Measurements from ENCODE around the gene VHLL.
A peak's percentile ranks its signal among the peaks of the same experiment; 100 is the strongest.
"Not testable (repeated sequence)": the region's sequence is repeated elsewhere in the genome, so short reads cannot be mapped to it uniquely, and the experiment has no call there.

Gene VHLL

DNA sequence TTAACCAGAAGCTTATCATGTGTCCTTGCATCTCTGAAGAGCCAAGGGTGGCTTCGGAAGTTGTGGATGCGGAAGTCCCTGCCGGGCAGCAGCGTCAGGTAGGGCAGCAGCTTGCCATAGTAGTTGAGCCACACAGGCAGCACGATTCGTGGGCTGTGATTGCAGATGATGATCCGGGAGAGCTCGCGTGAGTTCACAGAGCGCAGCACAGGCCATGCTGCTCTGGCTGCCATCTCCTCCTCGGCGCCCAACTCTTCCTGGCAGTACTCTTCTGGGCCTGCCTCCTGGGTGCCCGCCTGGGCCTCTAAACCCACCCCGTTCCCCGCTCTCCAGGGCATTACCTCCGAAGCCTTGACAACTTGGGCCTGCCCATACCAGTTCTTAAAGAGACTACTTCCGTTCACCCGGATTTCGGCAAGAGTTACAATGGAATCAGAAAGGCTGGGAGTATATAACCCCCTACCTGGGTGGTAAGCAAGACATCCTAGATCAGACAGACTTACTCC is at the start of gene VHLL:
Gene VHLL (minus strand): TSS at position 456 of the 506 bp plus-strand sequence. CDS start 118 bp downstream, at position 338.
- DNase-seq: no peak

DNA sequence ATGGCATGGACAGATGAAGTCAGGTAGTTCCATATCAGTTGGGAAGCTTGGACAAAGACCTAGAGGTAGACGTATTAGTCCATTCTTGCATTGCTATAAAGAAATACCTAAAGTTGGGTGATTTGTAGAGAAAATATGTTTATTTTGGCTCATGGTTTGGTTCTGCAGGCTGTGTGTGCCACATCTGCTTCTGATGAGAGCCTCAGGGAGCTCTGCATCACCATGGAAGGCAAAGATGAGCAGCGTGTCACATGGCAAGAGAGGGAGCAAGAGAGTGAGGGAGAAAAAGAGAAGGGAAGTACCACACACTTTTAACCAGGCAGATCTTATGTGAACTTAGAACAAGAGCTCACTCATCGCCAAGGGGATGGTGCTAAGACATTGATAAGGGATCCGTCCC is 48.2 kb upstream of the VHLL start:
- no peak for DNase-seq

DNA sequence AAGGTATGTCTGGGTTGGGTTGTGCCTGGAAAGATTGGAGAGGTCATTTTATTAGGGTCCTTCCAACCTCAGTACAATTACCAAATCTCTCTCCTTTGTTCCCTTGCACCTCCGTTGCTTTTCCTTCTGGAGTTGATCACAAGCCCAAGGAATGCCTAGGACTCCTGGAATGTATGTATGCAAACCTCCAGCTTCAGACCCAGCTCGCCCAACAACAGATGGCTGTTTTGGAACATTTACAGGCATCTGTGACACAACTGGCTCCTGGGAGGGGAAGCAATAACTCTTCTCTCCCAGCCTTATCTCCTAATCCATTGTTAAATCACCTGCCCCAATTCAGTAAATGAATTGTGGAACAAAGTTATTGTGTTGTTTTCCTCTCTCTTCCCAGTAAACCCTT is 47.5 kb upstream of the VHLL start:
- DNase-seq: no peak

DNA sequence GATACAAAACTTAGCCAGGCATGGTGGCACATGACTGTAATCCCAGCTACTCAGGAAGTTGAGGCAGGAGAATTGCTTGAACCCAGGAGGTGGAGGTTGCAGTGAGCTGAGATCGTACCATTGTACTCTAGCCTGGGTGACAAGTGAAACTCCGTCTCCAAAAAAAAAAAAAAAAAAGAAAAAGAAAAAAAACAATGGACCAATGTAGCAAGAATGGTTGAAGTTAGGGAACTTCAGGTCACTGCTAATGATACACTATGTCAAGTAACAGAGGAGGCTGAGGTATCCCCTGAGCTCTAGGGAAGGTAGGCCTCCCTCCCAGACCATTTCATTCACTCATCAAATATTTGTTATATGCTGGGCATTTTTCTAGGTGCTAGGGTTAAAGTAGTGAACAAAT is 46.9 kb upstream of the VHLL start:
- DNase-seq: not testable (repeated sequence)

DNA sequence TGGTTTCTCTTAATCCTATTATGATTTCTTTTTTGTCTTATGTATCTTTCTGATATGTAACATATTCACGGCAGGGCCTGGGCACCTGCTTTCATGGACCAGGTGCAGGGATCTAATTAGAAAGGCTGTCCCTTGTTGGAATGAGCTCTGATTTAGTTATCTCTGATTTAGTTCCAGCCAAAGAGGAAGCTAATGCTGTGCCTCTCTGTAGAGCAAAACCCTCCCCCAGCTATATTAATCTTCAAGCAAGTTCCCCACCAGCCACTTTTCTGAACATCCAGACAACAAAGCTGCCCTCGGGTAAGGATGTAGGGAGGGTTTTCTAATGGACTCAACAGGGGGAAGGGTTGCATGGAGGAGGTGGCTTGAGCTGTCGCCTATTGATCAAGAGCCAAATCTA is 45.3 kb upstream of the VHLL start:
- DNase-seq: no peak

DNA sequence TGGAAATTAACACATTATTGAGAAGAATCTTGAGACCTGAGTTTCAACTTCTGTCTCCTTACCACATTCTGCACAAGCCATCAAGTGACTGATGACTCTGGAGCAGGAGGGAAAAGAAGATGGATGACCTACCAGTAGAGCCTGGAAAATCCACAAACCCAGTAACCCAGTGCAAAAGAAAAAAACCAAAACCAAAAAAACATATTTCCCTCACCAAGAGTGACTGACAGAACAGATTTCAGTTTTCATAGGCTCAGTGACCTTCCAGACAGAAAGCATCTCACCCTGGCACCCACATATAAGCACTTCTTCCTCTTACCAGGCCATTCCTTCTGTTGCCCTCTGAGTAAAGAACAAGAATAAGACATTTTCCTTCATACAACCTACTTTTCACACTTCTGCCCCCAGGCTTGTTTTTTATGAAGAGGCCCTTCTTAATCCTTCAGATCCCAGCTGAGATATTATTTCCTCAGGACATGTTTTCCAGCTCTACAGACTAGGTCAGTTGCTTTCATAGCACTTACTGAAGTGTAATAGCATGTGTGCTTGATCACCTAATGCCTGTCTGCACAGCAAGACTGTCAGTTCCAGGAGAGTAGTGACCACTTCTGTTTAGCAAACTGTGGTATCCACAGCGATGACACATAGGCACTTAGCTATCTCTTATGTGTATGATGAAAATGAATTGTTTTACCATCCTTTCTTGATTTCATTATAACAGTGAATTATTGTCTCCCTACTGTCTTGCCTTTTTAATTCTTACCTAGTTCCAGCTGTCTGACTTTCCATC is 43.3 kb upstream of the VHLL start:
- DNase-seq: no peak

DNA sequence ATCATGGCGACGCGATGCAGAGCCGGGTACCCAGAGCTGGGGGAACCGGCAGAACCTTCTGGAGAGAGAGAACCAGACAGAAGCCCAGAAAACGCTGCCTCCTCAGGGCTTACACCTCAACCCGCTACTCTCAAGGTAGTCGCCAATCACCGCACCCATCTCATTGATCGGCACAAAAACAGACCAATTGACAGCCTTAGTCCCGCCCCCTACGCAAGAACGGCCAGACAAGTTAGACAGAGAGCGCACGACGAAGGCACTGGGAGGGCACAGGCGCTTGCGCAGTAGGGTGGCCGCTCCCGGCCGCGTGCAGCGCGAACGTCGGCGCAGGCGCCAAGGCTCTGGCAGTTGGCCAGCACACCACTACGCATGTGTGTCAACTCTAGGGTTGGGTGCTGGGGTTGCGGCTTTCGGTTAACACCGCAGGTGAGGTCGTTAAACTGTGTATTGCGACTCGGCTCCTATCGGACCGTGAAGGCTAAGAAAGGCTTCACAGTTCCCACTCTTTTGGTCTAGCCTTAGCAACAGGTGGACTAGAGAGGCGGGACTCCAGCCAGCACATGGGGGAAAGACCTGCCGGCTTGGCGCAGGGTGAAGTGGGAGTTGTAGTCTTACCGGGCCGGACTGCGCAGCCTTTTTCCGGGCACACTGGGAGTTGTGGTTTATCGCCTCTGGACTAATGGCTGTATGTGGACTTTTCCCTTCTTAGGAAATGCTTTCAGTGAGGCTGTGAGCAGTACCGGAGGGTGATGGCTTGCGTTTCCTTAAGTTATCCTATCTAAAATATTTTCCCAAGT is 39.3 kb upstream of the VHLL start, which contains the start of the genes CCT3 and TSACC:
Gene CCT3 (minus strand): TSS at position 113 of the 797 bp plus-strand sequence. CDS start 108 bp downstream, at position 5.
Gene TSACC (plus strand): TSS at position 347 of the 797 bp plus-strand sequence. CDS start 1,232 bp downstream, outside the sequence.
- DNase-seq: peak; percentile 99

DNA sequence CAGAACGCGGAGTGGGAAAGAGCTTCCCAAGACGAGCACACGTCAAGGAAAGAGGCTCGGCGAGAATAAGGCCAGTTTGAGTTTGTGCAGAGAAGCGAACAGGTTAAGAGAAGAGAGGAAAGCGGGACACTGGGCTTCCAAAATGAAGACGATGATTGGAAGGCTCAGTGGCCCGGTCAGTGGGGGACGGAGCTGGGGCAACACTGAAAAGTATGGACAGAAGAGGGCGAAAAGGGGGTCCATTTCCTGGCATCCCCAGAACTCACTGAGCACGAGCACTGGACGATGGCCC is 38.7 kb upstream of the VHLL start:
- no peak for DNase-seq

DNA sequence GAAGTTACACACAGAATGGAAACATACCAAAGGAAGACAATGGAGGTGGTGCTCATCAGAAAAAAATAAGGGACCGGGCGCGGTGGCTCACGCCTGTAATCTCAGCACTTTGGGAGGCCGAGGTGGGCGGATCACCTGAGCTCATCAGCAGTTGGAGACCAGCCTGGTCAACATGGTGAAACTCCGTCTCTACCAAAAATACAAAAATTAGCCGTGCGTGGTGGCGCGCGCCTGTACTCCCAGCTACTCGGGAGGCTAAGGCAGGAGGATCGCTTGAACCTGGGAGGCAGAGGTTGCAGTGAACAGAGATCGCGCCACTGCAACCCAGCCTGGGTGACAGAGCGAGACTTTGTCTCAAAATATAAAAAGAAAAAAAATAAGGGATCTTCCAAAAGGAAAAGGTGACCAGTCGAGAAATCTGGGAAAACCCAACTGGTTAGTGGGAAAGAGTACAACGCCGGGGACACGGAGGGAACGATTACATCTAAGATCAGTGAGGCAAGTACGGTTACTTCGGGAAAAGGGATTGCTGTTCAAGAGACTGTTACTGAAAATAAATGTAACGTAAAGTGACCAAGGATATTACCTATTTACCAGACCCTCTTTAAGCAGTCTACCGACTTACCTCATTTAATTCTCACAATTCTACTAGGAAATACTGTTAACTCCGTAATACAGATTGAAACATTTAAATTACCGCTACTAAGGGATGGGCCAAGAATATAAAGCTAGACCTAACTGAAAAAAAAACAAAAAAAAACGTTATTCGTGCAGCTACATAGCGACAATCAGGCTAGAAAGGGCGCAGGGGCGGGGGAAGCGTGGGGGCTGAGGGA is 38.2 kb upstream of the VHLL start:
- no peak for DNase-seq

DNA sequence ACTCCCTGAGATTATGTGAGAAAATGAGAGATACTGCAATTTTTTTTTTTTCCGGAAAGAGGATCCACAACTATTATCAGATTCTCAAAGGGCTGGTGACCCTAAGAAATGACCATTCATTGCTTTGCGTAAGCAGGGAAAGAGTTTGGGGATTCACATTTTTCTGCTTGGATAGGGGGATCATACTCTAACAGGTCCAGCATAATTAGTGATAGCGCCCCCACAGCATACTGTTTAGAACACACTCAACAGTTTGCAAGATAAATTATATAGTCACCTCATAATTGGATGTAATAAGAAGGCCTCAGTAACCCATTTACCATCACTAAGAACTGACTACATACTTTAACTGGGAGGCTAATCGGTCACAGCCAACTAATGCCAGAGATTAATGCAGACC is 37.1 kb upstream of the VHLL start:
- DNase-seq: no peak

DNA sequence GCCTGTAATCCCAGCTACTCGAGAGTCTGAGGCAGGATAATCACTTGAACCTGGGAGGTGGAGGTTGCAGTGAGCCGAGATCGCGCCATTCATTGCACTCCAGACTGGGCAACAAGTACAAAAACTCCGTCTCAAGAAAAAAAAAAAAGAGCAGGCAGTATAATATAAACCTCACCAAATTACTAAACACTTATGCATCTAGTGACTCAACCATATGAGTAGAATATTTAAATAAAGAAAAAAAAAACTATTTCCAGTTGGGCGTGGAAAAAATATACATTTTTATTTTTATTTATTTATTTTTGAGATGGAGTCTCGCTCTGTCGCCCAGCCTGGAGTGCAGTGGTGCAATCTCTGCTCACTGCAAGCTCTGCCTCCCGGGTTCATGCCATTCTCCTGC is 24.1 kb upstream of the VHLL start:
- not testable (repeated sequence) for DNase-seq

DNA sequence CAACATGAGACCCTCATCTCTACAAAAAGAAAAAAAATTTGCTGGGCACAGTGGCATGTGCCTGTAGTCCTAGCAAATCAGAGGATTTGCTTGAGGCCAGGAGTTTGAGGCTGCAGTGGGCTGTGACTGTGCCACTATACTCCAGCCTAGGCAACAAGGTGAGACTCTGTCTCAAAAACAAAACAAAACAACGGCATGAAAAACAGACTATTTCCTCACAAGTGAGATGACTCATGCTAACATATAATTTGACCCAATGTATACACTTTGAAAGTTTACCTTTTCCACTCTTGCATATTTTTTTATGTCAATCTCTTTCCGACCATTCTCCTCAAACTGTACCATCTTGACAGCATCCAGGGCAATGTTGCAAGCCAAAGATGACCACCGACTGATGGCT is 21.5 kb upstream of the VHLL start:
- DNase-seq: no peak

DNA sequence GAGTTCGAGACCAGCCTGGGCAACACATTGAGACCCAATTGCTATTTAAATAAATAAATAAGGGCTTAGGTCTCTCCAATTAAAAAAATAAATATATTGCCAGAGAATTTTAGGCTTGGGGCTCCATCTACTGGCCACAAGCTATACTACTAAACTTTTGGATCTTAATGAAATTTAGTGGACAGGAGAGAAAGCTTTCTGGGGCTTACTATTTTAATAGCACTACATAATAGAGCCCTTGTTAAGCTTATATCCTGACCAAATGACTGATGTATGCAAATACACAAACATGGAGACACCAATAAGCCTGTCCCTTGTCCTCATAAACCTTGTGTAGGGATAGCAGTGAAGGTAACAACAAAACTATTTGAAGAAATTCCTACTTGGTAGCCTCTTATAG is 20.6 kb upstream of the VHLL start:
- DNase-seq: no peak

DNA sequence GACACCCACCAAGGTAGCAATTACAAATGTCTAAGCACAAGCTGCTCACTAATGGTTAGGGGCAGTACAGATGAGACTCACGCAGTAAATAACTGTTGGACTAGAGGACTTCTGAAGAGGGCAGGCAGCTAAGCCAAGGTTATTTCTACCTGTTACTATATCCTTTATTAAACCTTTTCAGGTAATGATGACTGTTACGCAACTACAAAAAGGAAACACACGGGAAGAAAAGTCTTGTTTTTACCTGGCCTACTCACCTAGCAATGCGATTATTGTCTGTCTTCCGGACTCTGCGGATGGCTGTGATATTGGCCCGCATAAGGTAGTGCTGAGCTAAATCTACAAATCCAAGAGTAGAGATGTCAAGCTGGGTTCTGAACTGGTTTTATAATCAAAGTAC is 17.8 kb upstream of the VHLL start:
- DNase-seq: no peak

DNA sequence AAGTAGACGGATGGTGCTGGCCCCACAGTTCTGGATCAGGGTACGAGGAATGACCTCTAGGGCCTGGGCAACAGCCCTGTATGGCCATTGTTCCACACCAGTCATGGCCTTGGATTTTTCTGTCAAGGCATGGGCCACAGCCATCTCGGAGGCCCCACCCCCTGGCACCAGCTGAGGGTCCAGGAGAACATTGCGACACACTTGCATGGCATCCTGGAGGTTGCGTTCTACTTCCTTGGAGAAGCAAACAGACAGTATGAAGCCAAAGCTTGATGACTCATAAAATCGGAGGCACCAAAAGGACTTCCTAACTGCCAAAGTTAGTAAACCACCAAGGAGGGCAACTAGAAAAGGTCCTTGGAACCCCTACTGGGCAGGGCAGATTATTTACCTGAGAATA is 11.9 kb upstream of the VHLL start:
- no peak for DNase-seq

DNA sequence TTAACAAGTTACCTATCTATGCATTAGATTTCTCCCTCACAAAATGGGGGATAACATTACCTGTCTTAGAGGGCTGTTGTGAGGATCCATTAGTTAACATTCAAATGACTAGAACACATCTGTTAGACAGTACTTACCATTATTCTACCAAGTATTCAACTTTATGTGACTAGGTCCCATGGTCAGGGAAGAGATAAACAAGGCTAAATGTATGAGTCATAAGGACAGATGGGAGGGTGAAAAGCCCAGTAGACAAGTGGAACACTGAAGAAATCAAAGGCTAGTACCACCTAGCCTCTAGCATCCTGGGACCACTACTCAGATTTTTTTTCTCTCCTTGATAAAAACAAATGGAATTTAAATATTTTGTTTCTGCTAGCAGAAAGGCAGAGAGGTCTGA is 9.0 kb upstream of the VHLL start:
- no peak for DNase-seq

DNA sequence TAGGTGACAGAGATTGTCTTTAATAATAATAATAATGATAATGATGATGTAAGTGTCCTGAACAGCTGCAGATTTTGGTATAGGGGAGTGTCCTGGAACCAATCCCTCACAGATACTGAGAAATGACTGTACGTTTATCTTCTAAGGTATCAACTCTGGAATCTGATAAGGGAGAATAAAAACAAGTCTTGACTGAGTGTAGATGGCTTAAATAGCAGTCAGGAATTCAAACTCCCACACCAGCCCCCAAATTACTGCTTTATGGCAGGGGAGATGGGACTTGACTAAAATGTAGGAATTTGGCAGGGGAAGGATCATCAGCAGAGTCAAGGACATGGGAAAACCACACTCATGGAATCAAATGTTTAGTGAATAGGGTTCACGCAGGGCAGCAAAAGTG is 6.1 kb upstream of the VHLL start:
- no peak for DNase-seq

DNA sequence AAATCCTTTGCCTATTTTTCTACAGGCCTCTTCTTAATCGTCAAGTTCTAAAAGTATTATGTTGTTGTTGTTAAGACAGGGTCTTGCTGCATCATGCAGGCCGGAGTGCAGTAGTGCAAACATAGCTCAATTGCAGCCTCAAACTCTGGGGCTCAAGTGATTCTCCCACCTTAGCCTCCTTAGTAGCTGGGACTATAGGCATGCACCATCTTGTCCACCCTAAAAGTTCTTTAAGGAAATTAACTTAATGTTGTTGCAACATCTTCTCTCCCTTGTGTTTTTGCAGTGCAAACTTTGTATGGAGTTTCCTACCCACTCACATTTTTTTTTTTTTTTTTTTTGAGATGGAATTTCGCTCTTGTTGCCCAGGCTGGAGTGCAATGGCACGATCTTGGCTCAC is 4.1 kb upstream of the VHLL start:
- DNase-seq: no peak

DNA sequence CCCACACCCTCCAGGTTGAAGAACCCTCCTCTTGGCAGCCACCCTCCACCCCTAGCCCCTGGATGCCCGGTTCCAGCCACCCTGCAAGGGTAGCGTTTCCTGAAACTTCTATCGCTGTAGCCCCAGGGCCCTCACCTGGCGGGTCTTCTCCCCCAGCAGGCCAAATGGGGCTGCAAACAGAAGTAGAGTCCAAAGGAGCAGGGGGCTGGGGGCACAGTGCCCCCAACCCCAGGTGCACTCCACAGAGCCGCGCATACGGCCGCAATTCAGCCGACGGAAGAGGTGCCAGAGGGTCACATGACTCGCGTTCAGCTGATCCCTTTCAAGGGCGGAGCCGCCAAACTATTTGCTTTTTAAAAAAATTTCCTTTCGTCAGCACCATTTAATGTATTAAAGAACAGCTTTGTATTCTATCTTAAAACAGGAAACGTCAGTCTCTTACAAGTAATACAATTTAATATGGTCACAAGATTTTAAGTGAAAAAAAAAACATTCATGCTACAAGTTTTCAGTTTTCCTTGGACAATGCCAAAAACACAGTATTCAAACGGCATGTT is 3.6 kb downstream of the VHLL start, which contains the start of gene GLMP:
Gene GLMP (minus strand): TSS at position 289 of the 557 bp plus-strand sequence. CDS start 34 bp downstream, at position 255.
- no peak for DNase-seq

DNA sequence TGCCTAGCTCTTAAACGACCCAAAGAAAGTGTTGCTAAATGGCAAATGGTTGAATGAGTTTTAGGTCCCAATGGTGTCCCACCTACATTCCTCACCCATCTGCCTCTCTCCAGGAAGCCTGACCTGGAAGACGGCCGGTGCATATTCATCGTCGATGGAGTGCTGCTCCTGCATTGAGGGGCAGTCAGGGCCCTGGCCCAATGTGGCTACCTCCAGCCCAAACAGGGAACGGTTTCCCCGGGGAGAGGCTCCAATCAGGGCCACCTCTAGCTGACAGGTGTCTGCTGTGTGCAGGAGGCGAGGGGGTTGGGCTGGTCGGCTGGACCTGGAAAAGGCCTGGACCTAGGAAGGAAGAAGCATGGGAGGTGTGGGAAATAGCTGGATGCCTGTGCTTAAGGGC is 5.2 kb downstream of the VHLL start:
- no peak for DNase-seq

DNA sequence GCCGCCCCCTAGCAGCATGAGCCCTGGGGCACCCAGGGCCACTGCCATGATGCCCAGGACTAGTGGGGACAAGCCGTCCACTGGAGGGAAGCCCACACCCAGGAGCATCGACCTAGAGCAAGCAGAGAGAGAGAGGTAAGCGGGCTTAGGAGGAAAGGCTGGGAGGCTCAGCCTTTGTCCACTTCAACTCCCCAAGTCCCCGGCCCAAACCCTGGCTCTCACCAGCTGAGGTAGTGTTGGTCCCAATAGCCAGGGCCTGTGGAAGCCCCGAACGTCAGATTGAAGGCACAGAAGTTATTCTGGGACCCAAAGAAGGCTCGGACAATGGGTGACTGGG is 6.0 kb downstream of the VHLL start:
- DNase-seq: no peak

DNA sequence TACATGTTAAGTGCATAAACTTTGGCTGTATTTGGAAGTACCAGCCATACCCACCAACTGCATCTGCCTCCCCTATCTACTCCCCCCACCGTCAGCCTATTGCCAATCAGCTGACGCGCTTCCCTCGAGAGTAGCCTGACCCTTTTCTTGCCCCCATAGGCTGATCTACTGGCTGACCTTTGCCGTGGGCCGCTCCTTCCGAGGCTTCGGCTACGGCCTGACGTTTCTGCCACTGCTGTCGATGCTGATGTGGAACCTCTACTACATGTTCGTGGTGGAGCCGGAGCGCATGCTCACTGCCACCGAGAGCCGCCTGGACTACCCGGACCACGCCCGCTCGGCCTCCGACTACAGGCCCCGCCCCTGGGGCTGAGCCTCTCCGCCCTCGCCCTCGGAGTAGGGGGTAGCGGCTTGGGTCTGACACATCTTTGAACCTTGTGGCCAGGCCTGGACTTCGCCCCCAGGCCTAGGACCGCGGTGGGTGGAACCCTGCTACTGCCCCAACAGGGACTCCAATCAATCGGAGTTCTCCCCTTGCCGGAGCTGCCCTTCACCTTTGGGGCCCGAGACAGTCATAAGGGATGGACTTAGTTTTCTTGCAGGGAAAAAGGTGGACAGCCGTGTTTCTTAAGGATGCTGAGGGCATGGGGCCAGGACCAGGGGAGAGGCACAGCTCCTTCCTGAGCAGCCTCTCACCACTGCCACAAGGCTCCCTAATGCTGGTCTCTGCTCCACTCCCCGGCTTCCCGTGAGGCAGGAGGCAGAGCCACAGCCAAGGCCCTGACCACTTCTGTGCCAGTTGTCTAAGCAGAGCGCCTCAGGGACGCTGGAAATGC is 7.7 kb downstream of the VHLL start:
- no peak for DNase-seq

Measured in COR-L47 (cell line).